Stimulated activated CD8-positive, alpha-beta memory T cell treated with anti-CD3 and anti-CD28 coated beads, Interleukin-7, amount 100 ng/mL, for 4 hours (primary cell): ENCODE data around the gene CABLES1.
"Not testable (repeated sequence)": the region's sequence is repeated elsewhere in the genome, so short reads cannot be mapped to it uniquely, and the experiment has no call there.

Experiments
- DNase-seq, 2 donors: peaks; one replicate each; pipeline ENCODE4 v3.0.0-alpha.2; 2020; ENCODE audit warnings: low read depth in 2 of 2

Gene CABLES1

DNA sequence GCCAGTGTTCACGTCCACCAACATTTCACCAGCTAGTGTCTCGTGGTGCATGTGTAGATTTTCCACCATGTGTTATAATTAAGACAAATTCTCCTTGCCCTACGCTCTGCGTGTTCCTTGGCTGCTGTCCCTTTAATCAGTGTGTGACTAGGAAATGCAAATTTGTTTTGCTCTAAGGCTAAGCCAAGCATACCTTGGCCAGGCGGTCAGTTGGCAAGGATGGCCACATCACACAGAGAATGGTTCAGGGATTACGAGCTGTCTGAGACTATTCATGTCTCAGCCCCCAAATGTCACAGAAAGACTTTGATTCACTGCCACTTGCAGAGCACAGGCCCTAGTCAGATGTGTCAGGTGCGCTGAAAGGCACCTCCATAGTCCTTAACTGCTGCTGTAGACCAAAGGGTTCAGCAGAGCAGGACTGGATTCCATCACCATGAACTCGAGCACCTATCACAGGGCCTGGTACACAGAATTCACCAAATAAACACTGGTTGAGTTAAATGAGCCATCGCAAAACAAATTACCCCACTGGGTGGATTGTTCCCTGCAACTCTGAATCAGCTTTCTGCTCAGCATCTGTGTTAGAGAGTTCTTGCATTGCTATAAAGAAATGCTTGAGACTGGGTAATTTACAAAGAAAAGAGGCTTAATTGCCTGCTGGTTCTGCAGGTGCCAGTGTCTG is 128.4 kb downstream of the CABLES1 start:
- no peak for DNase-seq

DNA sequence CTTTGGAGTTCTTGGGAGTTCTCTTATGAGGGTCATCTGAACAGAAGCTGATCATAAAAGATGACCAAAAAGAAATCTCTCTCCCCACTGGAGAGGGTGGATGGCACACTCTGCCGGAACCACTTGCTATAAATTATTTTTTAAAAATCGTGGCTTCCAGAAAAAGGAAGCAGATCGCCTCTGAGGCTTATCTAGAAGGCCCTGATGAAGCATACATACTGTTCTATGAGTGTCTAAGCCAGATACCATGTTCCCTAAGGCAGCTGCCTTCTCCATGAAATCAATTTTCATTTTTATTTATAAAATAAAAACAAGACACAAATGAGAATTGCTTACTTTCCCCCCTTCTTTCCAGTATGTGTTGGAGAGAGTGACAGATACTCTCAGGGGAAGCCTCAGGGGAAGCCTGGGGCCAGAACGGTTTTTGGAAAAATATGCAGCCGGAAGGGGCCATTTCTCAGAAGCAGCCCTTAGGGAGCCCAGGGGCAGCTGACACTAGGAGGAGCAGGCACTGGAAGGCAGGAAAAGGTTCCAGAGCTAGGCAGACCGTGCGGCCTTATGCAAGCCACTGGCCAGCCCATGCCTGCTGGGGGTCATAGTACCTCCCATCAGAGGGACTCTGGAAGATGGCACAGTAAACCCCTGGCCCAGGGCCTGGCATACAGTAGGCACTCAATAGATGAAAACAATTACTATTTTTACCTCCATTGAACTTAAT is 130.6 kb downstream of the CABLES1 start:
- DNase-seq = no peak

DNA sequence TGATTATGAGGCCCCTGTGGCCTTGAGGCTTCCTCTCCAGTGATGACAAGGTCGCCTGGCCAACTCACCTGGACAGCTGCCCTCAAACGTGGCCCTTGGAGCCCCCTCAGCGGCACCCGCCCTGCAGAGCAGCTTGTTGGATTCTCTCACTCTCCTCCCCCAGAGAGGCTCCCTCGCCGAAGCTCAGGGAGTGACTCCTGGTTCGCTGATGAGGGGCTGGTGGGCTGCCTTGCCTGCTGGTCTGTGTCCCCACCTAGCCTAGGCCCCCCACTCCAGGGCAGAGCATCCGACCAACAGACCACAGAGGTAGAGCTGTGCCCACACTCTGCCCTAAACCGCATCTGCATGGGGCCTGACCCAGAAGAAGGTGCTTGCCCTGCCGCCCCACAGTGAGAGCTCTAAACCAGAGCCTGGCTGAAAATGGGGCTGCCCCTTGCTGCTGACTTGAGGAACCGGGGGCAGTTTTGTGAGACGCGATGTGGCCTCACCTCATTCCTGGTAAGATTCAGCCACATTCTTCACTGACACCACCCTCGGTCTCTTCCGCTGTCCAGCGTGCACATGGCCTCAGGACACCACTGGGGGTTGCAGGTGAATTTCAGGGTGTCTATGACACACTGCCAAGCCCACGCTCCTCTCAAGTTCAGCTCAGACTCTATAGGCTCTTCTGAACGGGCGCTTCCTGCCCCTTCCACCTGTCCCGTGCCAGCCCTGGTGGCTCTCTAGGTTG is 131.6 kb downstream of the CABLES1 start:
- no peak for DNase-seq

DNA sequence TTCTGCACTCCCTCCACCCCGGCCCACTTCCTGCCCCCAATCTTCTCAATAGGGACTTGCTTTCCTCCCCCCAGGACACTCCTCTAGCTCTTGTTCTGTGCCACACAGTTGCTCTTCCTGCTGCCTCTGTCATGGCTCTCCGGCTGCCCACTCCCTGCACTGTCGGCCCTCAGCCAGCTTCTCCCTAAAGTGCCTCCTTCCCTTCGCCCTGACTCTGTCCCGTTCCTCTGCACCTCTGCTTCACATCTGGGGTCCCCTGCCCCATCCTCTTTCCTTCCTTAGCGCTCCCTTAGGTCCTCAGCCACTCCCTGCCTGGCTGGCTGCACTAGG is 132.1 kb downstream of the CABLES1 start:
- DNase-seq = no peak

DNA sequence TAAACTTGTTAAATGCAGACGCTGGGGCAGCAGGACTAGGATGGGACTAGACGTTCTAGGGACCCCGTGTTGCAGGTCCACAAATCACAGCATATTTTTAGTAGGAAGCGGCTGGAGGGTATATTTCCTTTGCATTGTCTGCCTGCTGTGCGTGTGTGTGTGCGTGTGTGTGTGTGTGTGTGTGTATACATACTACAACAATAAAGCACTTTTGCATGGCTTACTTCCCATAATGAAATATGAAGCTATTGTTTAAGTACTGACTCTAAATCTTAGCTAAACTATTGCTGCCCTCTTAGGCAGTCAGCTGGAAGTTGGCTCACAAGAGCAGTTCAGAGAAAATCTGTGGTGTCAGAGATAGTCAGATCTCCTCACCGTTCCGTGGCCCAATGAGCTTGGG is 133.4 kb downstream of the CABLES1 start:
- no peak for DNase-seq

DNA sequence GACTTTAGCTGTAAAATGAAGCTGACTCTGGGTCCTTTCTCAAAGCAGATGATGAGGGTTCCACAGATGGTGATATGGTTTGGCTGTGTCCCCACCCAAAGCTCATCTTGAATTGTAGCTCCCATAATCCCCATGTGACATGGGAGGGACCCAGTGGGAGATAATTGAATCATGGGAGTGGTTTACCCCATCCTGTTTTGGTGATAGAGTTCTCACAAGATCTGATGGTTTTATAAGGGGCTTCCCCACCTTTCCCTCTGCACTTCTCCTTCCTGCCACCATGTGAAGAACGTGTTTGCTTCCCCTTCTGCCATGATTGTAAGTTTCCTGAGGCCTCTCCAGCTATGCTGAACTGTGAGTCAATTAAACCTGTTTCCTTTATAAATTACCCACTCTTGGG is 133.8 kb downstream of the CABLES1 start:
- not testable (repeated sequence) for DNase-seq

DNA sequence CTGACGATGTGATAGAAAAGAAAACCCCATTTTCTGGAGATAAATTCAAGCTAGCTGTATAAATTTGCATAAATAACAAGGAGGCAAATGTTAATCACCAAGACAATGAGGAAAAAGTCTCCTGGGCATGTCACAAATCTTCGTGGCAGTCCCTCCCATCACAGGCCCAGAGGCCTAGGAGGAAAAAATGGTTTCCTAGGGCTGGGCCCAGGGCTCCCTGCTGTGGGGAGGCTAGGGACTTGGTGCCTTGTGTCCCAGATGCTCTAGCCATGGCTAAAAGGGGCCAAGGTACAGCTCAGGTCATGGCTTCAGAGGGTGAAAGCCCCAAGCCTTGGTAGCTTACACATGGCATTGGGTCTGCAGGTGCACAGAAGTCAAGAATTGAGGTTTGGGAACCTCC is 134.6 kb downstream of the CABLES1 start:
- DNase-seq = no peak

DNA sequence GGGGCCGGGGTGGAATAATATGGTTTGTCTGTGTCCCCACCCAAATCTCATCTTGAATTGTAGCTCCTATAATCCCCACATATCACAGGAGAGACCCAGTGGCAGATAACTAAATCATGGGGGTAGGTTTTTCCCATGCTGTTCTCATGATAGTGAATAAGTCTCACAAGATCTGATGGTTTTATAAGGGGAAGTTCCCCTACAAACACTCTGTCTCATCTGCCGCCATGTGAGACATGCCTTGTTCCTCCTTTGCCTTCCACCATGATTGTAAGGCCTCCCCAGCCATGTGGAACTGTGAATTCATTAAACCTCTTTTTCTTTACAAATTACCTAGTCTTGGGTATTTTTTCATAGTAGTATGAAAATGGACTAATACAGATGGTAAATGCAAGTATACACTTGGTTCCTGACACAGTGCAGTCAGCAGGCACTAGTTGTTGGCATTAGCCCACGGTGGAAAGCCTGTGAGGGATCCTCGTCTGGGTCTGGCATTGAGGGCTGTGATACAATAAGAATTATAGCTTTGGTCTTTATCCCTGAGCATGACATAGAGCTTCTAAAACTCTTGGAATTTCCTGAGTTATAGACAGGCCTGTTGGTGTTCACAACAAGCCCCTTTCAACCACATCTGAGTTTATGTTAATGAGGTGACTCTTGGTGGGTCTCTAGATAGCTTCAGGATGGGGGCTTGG is 135.8 kb downstream of the CABLES1 start:
- DNase-seq = no peak

DNA sequence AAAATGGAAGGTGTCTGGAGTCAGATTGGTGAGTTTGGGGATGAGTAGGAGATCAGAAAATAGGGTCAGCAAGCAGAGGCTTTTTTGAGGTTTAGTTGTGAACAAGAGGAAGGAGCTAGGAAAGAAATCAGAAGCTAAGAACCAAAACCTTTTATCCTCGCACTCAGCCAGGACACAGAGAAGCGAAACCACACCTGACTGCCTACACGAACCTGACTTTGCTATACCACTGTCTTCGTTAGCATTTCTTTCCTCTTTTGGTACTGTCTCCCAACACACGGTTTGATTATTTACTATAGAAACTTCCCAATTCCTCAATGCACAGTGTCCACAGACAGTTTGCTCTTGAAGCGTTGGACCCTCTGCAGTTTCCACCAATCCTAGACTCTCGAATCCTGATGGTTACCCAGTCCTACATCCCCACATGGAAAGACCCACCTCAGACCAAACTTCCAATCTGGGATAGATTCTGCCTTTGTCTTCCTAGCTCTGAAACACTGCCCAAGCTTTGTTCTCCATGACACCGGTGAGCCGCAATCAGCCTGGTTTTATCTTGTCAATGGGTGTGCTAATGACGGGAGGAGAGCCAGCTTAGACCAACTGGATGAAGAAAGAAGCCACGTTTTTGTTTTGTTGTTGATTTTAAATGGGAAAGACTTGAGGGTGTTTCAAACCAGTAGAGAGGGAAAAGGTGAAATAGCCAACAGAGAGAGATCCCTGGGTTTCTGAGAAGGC is 137.4 kb downstream of the CABLES1 start:
- DNase-seq = no peak

DNA sequence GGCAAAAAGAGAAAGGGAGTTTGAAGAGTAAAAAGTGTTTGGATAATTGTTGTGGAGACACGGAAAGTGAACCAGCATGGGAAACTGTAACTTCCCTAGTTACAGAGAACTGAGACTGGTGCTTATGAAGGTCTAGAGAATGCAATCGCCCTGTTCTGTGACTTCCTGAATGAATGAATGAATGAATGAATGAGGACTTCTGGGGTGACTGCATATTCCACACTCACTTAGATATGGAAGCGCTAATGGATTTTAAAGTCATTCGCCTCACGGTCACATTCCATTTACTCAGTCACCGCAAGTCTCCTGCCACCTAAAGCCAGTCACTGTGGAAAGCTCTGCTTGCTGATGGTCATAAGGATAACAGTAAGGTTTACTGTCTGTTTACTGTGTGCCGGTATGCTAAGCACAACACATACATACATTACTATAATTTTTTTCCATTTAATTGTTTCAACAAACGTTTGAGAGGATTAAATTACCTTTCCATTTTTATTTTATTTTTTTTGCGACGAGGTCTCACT is 138.2 kb downstream of the CABLES1 start:
- no peak for DNase-seq

DNA sequence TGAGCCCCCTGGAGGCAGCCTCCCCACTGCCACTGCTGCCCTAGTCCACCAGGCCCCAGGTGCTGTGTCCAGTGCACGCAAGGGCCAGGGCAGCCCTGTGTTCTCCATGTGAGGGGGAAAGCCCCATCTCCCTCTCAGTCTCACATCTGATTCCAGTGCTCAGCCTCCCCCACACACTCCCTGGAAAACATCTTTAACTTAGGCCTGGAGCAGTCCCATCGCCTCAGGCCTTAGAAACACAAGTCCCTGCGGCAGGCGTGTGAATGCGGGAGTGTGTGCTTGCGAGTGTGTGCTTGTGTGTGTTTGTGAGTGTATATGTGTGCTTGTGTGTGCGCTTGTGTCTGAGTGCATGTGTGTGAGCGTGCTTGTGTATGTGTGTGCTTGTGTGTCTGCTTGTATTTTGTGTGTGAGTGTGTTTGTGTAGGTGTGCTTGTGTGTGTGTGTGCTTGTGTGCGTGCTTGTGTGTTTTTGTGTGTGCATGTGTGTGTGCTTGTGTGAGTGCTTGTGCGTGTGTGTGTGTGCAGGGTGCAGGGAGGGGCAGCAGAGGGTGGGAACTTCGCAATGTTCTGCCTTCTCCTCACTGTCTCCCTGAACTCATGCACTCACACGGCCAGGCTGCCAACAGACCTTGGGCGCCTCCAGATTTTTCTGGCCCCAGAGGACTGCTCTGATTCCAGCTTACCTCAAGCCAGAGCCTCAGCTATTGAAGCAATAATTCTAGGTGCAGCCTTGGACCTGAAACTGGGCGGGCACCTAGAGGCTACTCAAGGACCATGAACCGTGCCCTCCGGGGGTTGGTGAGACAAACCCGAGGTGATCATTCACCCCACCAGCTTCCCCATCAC is 139.6 kb downstream of the CABLES1 start:
- DNase-seq = no peak

DNA sequence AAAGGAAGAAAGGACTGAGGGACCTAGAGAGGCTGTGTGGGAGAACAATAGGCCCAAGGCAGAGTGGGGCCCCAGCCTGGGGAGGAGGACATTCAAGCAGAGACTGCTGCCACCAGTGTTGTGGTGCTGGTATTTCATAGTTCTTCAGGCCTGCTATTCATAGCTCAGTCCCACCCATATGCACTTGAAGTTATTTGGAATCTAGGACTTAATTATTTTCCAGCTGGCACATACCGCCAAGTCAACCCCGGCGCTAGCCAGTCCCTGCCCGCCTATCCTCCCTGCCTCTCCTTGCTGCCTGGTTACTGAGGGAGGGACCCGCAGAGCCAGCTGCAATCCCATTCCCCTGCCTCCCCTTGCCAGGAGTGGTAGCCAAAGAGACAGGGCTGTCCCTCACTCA is 141.2 kb downstream of the CABLES1 start:
- no peak for DNase-seq

DNA sequence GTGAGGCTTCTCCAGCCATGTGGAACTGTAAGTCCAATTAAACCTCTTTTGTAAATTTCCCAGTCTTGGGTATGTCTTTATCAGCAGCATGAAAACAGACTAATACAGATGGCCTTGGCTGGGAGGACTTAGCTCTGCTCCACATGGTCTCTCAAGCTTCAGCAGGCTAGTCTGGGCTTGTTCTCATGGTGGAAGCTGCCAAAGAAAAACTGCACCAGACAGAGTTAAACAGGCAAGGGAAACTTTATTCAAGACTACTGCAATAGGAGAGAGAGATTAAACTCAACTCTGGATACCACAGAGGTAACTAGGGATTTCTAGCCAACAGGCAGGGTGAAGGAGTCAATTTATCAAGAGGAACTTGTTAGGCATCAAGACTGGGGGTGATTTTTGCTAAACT is 142.1 kb downstream of the CABLES1 start:
- no peak for DNase-seq

DNA sequence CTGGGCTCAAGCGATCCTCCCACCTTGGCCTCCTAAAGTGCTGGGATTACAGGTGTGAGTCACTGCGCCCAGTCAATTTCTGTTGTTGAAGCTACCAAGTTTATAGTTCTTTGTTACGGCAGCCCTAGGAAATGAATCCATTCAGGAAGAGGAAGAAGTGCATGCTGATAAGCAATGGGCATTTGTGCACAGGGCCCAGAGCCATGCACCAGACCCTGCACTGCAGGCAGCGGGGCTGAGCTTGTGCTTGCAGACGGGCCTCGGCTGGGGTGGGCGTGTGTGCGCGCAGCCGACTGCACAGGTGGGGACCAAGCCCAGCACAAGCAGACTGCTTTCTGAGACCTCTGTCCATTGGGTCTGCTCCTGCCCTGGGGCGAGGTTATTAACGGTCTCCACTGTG is 144.6 kb downstream of the CABLES1 start:
- no peak for DNase-seq

DNA sequence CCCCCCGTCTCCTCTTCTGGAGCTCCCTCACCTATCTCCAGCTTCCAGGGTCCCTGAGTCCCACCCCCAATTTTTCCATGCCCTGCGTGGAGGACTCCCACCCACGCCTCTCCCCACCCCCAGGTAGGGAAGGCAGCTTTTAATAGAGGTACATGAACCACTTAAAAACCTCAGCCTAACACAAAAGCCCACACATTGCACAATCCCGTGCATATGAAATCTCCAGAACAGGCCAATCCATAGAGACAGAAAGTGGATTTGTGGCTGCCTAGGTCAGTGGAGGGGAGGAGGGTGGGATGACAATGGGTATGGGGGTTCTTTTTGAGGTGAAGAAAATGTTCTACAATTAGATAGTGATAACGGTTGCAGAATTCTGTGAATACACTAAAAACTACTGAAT is 145.6 kb downstream of the CABLES1 start:
- no peak for DNase-seq

DNA sequence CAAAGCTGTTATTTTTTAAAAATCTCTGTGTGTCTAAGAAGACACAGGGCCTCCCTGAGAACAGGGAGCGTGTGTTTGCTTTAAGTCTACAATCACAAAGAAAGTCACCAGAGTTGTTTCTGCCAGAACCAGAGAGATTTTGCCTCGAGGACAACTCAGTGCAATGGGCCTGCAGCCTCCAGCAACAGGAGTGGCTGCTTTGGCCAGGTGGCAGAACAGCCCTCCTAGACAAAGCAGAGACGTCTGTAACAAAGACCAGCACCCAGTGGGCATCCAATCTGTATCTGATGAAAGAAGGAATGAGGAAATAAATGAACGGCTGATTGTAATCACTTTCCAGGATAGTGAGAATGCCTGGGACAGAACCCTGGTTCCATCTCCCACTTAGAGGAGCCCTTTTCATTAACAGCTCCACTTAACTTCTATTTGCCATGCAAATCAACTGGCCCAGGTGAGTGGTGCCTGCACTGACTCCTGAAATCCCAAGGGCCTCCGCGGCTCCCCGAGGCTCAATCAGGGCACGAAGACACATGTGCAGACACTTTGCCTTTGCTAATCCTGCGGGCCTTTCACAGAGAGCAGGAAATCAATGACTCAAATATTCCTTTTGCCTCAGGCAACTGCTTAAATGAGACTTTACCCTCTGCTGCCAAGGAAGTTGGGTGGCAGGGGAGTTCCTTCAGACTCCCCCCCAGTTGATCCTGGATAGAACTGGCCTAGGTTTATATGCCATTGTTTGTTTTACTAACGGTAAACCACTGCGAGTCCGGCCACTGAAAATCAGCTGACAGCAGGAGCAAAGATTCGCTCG is 146.5 kb downstream of the CABLES1 start:
- DNase-seq = no peak

DNA sequence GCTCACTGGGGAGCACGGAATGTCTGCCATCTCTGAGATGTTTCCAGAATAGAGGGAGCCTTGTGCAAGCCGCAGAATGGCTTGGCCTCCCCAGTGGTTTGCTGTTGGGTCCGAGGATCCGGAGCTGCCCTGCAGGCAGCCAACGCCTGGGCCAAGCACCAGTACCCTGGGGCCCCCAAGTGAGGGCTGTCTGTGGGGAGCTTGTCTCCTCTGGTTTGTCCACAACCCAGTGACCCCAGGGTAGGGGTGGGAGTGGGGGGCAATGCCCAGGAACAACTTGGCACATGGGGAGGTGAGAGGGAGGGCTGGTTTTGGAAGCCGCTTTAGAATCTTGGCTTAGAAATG is 147.1 kb downstream of the CABLES1 start:
- DNase-seq = no peak

DNA sequence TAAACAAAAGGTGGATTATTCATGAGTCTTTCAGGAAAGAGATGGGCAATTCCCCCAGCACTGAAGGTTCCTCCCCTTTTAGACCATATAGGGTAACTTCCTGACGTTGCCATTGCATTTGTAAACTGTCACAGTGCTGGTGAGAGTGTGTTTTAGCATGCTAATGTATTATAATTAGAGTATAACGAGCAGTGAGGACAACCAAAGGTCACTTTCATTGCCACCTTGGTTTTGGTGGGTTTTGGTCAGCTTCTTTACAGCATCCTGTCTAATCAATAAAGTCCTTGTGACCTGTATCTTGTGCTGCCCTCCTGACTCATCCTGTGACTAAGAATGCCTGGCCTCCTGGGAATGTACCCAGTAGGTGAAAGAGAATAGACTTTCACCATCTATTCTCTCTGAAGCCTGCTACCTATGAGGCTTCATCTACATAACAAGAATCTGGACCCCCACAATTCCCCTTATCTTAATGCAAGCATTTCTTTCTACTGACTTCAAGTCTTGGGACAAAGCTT is 148.7 kb downstream of the CABLES1 start:
- no peak for DNase-seq

DNA sequence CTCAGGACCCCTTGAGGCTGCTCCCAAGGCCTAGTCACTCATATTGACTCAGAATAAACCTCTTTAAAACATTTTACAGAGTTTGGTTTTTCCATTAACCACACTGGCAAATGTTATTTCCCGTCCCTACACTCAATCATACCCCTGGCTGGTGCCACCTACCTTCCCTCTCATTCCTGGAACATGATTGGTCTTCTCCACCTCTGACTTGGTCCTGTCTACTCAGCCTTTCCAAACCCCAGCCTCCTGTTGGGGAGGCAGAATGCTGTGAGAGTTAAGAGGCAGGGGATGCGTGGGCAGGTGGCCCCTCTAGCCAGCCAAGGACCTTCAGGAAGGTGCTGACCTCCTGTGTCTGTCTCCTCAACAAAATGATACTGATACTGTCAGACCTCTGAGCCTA is 149.3 kb downstream of the CABLES1 start:
- DNase-seq = no peak

DNA sequence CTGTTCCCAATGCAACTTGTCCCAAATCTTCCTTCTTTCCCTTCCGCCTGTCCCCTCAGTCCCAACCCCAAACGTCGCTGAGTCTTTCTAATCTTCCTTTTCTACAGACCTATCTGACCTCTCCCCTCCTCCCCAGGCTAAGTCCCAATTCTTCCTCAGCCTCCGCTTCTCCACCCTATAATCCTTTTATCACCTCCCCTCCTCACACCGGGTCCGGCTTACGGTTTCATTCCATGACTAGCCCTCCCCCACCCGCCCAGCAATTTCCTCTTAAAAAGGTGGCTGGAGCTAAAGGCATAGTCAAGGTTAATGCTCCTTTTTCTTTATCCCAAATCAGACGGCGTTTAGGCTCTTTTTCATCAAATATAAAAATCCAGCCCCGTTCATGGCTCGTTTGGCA is 150.3 kb downstream of the CABLES1 start:
- not testable (repeated sequence) for DNase-seq
